ENCODE data around the gene DYSF.

DYSF gene

DNA sequence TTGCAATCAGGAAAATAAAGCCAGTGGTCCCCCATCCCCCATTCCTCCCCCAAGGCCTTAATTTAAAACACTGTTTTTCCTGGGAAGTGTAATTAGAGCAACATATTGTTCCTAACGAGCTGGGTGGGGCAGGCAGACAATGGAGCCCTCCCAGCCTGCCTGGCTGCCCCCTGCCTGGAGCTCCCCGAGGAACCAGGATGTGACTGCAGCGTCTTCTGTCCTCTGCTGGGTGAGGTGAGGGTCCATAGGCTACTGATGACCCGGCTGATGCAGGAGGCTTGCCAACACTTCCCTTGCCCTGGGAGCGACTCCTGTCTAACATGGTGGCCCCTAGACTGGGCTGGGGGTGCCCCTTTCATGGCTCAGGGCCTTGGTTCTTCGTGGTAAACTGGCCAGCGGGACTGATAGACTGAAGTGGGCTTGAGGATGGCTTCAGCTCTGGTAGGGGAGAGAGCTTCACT is 152.4 kb downstream of the DYSF start:
- peak overlapping the region in 5 of 21 experiments; percentile 7 to 82 (median 62) for H3K27ac ChIP-seq
- no peak overlapping the region for H3K4me3 ChIP-seq

GRCh38 chr2:71606244-71606643 is 152.9 kb downstream of the DYSF start:
- Histone ChIP-seq H3K27ac (peak overlapping the region in 2 of 21 experiments; percentile 7 to 82), H3K4me3 (no peak overlapping the region)

DNA sequence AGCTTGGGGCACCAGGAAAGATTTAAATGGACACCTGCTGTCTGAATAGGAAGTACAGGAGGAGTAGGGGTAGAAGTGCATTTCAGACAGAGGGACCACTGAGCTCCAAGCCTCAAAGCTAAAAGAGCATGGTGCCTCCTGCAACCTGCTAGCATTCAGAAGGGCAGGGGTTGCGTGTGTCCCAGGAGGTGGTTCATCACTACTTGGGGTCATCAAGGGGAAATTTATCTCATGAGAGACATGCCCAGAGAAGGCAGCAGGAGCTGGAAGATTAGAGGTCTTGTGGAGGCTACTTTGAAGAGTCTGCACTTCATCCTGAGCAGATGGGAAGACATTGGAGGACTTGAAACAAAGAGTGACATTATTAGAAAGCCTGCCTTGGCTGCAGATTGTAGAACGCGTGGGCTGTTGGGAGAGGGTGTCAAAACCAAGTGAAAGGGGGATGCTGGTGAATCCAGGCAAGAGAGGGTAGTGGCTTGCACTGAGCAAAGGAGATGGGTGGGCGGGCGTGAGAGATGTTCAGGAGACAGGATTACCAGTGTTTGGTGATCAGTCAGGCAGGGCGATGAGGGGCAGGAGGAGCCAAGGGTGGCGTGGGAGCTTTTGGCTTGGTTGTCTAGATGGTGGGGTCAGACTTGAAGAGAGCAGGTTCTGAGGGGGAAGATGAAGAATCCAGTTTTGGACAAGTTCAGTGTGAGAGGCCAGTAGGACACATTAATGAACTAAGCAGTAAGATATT is 154.0 kb downstream of the DYSF start:
- H3K27ac ChIP-seq = no peak overlapping the region
- no peak overlapping the region for H3K4me3 ChIP-seq

DNA sequence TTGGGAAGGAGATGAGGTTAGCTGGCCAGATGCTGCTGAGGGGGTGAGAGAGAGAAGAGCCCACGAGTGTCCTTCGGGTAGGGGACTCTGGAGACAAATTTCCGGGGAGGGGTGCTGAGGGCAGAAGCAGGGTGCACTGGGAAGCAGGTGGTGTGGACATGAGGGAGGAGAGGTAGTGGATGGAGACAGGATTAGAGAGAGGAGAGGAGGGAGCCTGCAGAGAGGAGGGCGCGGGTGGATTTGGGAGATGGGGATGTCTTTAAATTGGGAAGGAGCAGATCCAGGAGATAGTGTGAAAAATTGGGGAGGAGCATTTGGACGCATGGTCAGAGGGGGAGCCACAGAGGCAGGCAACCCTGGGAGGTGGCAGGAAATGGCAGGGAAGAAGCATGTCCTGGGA is 154.7 kb downstream of the DYSF start:
- Histone ChIP-seq H3K4me3 (no peak overlapping the region), H3K27ac (no peak overlapping the region)

GRCh38 chr2:71608441-71608840 is 155.1 kb downstream of the DYSF start:
- no peak overlapping the region for H3K4me3 ChIP-seq
- no peak overlapping the region for H3K27ac ChIP-seq

GRCh38 chr2:71609029-71609428 is 155.7 kb downstream of the DYSF start:
- H3K27ac ChIP-seq = no peak overlapping the region
- H3K4me3 ChIP-seq = no peak overlapping the region

DNA sequence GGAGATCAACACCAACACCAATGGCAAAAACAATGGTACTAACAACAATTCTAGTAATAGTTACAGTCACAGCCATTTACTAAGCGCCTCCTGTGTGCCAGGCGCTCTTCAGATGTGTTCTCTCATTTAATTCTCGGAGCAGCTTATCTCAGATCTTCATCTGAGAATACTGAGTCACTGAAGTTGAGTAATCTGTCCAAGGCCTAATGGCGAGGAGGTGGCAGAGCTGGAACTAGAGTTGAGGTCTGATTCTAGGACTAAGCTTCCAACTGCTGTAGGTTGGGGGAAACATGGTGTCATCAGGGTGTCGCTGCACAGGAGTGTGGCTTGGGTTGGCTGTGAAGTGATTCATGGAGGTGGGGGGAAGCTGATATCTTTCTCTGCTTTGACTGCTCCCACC is 156.1 kb downstream of the DYSF start:
- no peak overlapping the region for H3K27ac ChIP-seq
- H3K4me3 ChIP-seq = no peak overlapping the region

GRCh38 chr2:71609958-71610357 is 156.6 kb downstream of the DYSF start:
- Histone ChIP-seq H3K27ac (no peak overlapping the region), H3K4me3 (no peak overlapping the region)

GRCh38 chr2:71610671-71611070 is 157.3 kb downstream of the DYSF start:
- H3K4me3 ChIP-seq = no peak overlapping the region
- H3K27ac ChIP-seq = no peak overlapping the region

GRCh38 chr2:71611247-71611646 is 157.9 kb downstream of the DYSF start:
- H3K4me3 ChIP-seq = no peak overlapping the region
- no peak overlapping the region for H3K27ac ChIP-seq

GRCh38 chr2:71611781-71612527 is 158.6 kb downstream of the DYSF start:
- H3K27ac ChIP-seq = no peak overlapping the region
- H3K4me3 ChIP-seq = no peak overlapping the region

GRCh38 chr2:71612581-71613402 is 159.4 kb downstream of the DYSF start:
- no peak overlapping the region for H3K4me3 ChIP-seq
- H3K27ac ChIP-seq = no peak overlapping the region

DNA sequence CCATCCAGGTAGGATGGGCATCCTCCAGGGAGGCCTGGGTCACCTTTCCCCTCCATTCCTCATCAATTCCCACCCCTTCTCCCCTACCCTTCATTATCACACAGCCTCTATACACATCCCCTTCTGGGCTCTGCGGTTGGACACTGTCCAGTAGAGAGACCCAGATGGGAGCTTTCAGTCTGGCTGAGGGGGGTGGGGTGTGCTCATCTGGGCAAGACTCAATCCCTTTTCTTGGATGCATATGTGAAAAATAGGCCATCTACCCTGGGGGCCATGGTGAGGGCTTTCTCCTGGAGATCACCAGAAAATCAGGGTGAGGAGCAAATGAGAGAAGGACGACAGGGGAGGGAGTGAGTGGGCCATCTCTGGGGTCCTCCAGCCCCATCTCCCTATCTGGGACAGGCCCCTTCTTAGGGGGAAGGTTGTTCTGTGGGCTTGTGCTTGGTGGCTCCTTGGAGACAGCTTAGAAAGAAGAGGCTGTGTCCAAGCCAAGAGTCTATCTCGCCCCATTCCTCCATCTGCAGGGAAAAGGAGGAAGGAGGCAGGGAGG is 160.1 kb downstream of the DYSF start:
- H3K27ac ChIP-seq = peak overlapping the region in 1 of 21 experiments; percentile 42
- no peak overlapping the region for H3K4me3 ChIP-seq

GRCh38 chr2:71613953-71614925 is 160.9 kb downstream of the DYSF start:
- H3K27ac ChIP-seq = peak overlapping the region in 12 of 21 experiments; percentile 9 to 79 (median 64)

DNA sequence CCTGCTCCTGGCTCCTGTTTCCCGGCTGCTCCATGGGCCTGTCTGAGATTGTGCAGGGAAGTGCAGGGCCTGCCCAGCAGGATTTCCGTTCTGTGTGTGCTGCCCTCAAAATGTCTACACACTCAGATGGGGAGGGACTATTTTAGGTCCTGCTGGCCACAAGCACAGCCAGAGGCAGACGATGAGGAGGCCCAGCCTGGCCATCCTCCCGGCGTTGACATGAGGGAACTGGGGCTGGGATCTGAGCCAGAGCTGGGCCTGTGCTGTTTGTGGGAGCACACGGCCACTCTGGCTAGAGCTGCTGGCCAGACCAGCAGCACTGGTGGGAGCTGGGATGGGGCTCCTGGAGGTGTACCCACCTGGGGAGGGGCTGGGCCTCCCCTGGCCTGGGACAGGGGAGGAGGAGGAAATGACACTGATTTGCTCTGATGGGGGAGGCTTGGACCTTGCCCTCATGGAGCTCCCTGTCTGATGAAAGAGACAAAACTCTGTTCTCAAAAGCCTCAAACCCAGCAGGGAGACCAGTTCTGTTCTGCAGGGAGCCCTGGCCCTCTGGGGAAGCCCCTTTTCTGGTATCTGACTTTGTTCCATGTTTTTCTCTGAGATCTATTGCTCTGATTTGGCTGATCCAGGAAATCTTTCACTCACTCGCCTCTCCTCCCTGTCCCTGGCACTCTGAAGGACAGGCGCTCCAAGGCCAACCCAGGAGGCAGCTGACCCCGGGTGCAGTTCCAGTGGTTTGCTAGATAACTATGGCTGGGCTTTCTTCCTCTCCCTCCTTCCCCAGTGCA is 161.8 kb downstream of the DYSF start:
- H3K27ac ChIP-seq = peak overlapping the region in 14 of 21 experiments; percentile 1 to 79 (median 64)

More at GRCh38 chr2:71613953-71614925, 160.9 kb downstream of the DYSF start:
- no peak overlapping the region for H3K4me3 ChIP-seq

GRCh38 chr2:71615767-71616730 is 162.7 kb downstream of the DYSF start:
- peak overlapping the region in 12 of 21 experiments; percentile 20 to 79 (median 67) for H3K27ac ChIP-seq
- no peak overlapping the region for H3K4me3 ChIP-seq

More for the DNA sequence above, 161.8 kb downstream of the DYSF start:
- no peak overlapping the region for H3K4me3 ChIP-seq

DNA sequence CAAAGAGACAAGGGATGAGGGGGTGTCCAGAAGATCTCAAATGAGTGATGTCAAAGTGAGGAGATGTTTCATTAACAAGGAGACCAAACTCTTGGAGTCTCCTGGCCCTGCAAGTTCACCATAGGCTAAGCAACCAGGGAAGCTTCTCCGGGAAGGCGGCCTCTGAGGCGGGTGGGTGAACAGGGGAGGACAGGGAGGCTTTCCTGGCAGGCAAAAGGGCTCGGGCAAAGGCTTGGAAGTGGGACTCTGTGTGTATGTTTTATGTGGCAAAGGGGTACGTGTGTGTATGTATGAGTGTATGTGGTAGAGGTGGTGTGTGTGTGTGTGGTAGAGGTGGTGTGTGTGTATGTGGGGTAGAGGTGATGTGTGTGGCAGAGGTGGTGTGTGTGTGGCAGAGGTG is 163.9 kb downstream of the DYSF start:
- no peak overlapping the region for H3K4me3 ChIP-seq
- H3K27ac ChIP-seq = no peak overlapping the region
